GM18951 (cell line): Measurements from ENCODE around the gene SPACA9.

ENCODE experiments used
- POLR2A ChIP-seq: IDR thresholded peaks from 4 replicates; pipeline ENCODE4 v1.6.1; 2011; ENCODE audit warnings: mild to moderate bottlenecking; ENCODE audit not compliant: insufficient read length, insufficient read depth; ENCODE audit errors: extremely low read depth
- in situ Hi-C: fragments of 300-500 bp; cut with MboI; formaldehyde crosslinking; loops from one replicate; pipeline ENCODE4 v1.12.0; 2022; ENCODE audit warnings: low sequenced_read_pairs, mixed read lengths, inconsistent platforms; ENCODE audit not compliant: unreplicated experiment

Gene SPACA9

DNA sequence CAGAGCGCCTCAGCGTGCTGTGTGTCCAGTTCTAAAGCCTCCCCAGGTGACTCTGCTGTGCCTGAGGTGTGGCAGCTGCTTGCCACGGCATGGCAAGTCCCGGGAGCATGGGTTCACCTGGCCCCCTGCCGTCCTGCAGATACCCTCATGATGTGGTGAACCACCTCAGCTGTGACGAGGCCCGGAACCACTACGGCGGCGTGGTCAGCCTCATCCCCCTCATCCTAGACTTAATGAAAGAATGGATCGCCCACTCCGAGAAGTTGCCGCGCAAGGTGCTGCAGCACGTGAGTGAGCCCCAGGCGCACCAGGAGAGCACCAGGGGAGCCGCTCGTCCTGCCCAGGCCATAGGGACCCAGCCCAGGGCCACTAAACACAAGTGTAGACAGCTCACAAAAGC lies 9.5 kb downstream of the SPACA9 start:
- in situ Hi-C loops = no loop called here
- TF ChIP-seq POLR2A = no peak

DNA sequence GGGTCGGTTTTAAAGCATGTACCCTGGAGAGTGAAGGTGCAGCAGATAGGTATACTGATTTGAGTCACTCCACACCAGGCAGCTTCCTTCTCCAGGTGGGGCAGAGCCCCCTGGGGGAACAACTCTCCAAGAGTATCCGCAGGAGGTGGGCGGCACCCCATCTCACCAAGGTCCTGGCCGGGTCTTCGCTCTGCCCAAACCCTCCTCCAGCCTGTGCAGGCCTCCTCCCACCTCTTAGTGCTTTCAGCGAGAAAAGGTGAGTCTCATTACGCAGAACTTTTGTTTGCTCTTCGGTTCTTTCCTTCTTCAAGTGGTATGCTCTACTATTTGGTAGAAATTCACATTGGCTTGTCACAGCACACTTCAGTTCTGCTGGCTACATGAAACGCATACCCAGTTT lies 13.7 kb downstream of the SPACA9 start:
- in situ Hi-C loops = no loop called here

DNA sequence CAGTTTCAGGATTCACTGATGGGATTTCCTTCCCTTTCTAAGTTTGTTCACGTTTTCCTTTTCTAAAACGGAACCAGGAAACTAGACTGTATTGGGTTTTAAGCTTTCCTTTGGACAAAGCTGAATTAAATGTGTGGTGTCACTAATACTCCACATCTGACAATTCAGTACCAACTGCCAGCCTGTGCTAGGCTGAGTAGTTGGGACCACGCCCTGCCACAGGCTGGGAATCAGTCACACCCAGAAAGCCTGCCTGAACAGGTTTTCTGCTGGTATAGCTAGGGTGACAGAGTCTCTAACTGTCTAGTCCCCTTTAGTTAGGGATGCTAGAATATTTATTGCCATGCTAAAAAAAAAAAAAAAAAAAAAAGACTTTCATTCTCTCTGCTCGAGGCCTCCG lies 15.6 kb downstream of the SPACA9 start:
- in situ Hi-C loops = no loop called here
- TF ChIP-seq POLR2A = no peak

More for the DNA sequence above, 13.7 kb downstream of the SPACA9 start:
- TF ChIP-seq POLR2A = no peak

DNA sequence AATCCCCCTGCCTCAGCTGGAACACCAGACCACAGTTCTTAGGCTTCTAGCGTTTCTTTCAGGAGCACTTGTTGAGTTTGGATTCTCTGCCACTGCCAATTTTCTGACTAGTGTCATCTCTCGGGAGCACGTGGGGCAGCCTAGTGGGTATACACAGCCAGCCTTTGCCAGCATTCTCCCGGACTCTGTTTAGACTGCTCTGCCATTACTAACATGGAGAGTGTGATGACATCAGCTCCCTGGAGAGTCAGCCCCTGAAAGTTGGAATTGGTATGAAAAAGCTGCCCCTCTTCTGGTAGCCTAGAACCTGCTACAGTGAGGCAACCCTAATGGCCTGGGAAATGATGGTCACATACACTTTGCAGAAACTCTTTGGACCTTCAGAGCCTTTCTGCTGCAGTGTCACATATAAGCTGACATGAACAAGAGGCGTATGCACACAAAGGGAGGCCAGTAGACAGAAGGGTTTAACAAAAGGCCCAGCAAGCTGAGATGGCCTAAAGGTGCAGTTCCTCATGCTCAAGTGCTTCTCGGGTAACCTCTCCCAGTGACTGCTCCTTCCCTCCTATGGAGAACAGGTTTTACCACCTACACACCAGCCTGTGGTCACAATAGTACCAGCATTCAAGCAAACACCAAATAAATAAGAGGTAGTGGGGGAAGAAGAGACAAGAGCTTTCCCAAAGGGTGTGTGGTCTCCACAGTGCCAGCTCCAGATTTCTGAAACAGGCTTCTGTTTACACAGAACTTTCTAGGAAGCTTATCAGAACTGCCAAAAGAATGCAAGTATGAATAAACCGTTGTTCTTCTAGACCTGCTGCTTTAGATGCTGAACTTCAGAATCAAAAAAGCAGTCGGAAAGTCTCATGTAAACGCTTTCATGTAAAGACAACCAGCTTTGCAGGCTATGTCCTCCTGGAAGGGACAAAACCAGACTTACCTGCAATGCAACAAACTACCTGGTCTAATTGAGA lies 16.5 kb downstream of the SPACA9 start:
- TF ChIP-seq POLR2A = no peak
- in situ Hi-C loops = no loop called here

DNA sequence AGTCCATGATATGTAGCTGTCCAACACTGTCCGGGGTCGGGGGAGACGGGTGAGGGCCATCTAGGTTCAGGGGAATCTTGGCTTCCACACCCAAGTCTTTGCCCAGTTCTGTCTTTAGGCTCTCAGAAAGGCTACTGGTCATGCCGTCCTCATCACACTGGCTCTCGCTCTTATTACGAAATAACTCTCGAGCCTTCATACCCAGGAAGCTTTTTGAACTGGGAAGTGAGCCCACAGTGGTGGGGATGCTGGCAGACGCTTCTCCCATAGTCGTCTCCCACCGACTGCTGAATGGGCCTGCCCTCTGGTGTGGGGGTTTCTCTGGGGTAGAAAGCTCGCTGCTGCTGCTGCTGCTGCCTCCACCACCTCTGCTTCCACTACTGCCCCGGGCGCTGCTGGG lies 17.6 kb downstream of the SPACA9 start:
- in situ Hi-C loops = no loop called here
- no peak for TF ChIP-seq POLR2A

DNA sequence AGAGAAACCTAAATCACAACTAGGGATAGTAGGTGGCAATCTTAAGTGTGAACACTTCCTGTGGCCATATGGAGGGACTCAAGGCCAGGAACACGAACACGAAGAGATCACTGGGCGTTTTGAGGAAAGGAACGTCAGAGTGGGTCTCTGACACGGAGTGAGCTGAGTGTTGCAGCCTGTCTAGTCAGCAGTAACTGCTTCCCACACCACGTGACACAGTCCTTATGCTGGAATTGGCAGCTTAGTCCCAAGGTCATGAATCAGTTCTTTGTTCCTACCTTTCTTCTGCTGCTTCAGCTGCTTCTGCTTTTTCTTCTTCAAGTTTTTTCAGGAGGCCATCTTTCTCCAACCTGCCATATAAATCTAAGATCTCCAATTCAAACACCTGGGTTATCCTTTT lies 18.2 kb downstream of the SPACA9 start:
- in situ Hi-C loops = no loop called here
- TF ChIP-seq POLR2A = no peak

DNA sequence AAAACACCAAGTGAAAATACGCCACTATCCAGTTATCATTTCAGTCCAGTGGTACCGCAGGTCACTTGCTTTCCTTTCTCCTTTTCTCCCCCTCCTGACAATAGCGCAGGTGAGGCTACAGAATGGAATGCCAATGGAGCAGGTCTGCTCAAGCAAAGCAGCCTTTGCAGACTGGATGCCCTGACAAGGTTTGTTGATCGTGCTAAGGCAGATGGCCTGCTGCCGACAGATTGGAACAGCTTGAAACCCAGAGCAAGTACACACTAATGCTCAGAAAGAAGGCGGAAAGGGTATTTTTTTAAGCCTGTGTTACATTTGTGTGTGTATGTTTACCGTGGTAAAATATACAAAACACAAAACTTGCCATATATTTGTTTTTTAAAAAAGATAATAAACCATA lies 19.4 kb downstream of the SPACA9 start:
- in situ Hi-C loops = no loop called here
- TF ChIP-seq POLR2A = no peak

DNA sequence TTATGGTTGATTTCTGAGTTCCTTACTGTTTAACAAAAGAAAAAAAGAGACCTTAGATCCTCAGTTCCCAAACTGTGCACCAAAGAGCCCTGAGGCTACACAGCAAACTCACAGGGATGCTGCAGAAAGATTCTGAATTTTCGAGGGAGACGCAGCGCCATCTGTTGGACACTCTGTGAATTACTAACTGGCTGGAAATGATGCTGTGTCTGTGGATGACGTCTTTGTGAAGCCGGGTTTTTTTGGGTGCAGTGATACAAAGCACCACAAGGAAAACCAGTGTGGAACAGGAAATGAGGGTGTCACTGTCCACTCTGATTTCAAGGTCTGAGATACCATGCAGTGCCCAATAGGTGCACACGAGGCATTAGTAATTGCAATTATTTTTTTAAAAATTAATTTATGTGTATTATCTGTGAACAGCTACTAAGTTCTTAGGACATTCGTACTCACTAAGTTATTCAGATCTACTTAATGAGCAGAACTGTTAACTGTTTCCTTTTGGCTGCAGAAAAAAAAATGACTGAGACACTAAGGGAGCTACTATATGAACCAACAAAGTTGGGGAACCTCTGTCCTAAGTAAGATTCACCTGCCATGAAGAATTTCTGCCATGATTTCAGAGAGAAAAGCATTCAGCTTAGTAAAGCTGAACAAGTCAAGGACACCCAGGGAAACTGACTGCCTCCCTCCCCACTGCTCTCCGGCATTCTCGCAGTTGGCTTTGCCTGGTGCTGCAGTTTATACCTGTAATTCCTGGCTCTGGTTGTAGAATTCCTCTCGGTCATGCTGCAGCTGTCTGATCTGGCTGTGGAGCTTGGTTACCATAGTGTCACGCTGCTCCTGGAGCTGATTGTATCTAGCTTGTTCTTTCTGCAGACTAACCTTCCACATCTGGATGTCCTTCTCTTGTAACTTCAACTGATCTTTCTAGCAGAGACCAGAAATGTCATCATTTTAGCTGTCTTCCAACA lies 23.4 kb downstream of the SPACA9 start:
- in situ Hi-C loops = no loop called here
- TF ChIP-seq POLR2A = no peak

DNA sequence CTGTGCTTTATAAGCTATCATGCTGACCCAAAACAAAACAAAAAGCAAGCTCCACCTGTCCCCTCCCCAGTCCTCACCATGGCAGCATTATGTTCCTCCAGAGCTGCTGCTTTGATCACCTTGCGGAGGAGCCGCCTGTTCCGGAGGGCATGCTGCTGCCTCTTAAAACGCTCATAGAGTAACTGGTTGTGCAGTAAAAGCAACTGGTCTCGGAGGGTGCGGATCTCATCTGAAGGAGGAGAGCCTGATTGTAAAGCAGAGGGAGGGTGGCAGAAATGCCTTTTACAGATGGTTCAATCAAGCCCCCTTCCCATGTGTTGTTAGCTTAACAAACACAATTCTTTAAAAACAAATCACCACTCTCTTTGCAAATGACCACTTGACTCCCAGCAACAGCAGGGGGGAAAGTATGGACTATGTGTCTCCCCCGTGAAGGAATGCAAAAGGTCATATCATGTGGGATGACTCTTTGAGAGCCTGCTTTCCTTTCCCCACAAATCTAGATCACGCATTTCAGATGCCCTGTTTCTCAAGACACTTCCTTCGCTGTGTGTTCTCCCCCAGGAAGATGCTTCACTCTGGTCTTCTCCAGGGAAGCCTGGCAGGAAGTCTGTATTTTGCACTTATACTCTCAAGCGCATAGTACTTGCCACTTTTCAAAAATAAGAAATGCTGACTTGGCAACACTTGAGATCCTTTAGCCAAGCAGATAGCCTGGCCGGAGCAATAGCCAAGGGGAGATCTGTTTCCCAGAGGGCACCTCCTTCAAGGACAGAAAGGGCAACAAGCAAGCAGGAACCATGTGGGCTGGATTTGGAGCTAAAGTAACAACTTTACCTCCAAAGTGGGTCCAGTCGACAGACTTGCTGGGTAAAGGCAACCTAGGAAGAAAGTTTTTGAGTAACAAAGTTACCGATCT lies 25.1 kb downstream of the SPACA9 start:
- TF ChIP-seq POLR2A = no peak

DNA sequence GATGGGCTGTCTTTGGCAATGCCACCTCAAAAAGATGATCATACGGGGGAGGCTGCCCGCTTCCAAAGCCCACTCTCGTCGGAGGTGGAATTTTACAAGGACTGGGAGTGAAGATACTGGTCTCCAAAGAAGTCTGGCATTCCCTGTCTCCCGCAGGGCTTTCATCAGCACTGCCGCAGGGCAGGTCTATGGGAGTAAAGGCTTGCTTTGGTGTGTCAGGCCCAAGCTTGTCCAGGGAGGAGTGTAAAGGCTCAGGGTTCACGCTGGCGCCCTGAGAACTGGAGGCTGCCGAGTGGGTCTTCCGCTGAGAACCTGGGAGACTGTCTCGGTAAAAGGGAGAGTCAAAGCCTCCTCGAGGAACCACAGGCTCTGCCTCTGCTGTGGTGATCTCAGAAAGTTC lies 27.0 kb downstream of the SPACA9 start:
- no peak for TF ChIP-seq POLR2A
- in situ Hi-C loops = no loop called here

More for the DNA sequence above, 25.1 kb downstream of the SPACA9 start:
- in situ Hi-C loops = no loop called here

DNA sequence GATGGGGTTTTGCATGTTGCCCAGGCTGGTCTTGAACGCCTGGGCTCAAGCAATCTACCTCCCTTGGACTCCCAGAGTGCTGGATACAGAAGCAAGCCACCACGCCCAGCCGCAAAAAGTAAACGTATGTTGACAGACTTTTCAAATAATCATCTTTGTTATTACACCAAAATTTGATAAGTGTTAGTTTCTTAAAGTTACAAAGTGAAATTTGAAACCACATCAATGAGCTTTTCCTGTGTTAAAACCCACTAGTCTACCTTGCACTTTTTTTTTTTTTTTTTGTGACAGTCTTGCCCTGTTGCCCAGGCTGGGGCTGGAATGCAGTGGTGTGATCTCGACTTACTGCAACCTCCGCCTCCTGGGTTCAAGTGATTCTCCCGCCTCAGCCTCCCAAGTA lies 29.9 kb downstream of the SPACA9 start:
- no peak for TF ChIP-seq POLR2A
- in situ Hi-C loops = no loop called here

DNA sequence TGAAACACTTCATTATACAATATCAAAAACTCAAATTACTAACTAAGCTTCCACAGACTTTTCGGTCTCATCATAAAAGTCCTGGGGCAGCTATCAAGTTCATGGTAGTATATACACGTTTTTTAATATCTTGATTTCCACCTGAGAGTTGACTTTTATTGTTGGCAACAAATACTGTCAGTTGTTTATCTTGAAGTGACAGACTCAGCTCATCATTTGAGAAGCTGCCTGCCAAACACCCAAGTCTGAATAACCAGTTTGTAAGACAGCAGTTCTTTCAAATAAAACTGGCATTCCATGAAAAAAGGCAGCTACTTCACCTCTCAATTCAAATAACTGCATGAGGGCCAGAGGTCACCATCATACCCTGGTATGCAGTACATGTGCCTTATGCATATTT lies 30.6 kb downstream of the SPACA9 start:
- TF ChIP-seq POLR2A = no peak
- in situ Hi-C loops = no loop called here
